Spinal cord (tissue), 4 donors: ENCODE measurements around the gene MAGEA8. TPM values are rescaled to one million over a fixed set of nuclear protein-coding genes. Genes with fewer than 3 reads are reported as not detected.

Source experiments
- polyA plus RNA-seq, 2 donors: library from polyadenylated mRNA; unstranded; fragments of 120-200 nt; gene quantifications; one replicate each; pipeline ENCODE4 v1.2.1, GENCODE V29; 2013; ENCODE audit not compliant: insufficient read length in 2 of 2
- total RNA-seq, 2 donors: library from RNA; depleted of rRNA in 1 of 2; stranded (reverse); fragments of 120-200 nt in 1 of 2; fragments of >200 nt in 1 of 2; gene quantifications; one replicate each; pipeline versions ENCODE4 v1.2.3 to v1.2.4, GENCODE V29; 2013 to 2014

MAGEA8 gene
- total and polyA plus RNA-seq, 4 donors = 0.14 to 0.36 TPM; not detected in 2

Other genes with a start within 250 kb of the MAGEA8 start
- gene TMEM185A, start 249.4 kb upstream of the MAGEA8 start, total RNA-seq = 10 to 100 TPM; 31.7 to 42.0 TPM
- gene TMEM185A, start 249.4 kb upstream of the MAGEA8 start, polyA plus RNA-seq = 10 to 100 TPM; 33.9 to 45.6 TPM
- gene MAGEA11, start 169.1 kb upstream of the MAGEA8 start, total RNA-seq = not detected
- gene MAGEA11, start 169.1 kb upstream of the MAGEA8 start, polyA plus RNA-seq = not detected
- gene HSFX1, start 107.1 kb upstream of the MAGEA8 start, total RNA-seq = 1 to 10 TPM; 2.2 to 3.5 TPM
- gene HSFX1, start 107.1 kb upstream of the MAGEA8 start, polyA plus RNA-seq = 1 to 10 TPM; 3.2 to 6.0 TPM
- not detected for gene MAGEA9, start 99.3 kb upstream of the MAGEA8 start, total RNA-seq
- not detected for gene MAGEA9, start 99.3 kb upstream of the MAGEA8 start, polyA plus RNA-seq
- not detected for gene HSFX4, start 48.4 kb downstream of the MAGEA8 start, total RNA-seq
- gene HSFX4, start 48.4 kb downstream of the MAGEA8 start, polyA plus RNA-seq = under 1 TPM in 1 of 2 donors, not detected in 1; 0.33 TPM
- 10 to 100 TPM; 14.2 to 29.4 TPM for gene EOLA2, start 57.3 kb downstream of the MAGEA8 start, total RNA-seq
- 10 to 100 TPM; 37.0 to 39.5 TPM for gene EOLA2, start 57.3 kb downstream of the MAGEA8 start, polyA plus RNA-seq